Measurements from ENCODE around the gene USP12.
"Not testable (repeated sequence)": the region's sequence is repeated elsewhere in the genome, so short reads cannot be mapped to it uniquely, and the experiment has no call there.

Gene USP12, protein sequence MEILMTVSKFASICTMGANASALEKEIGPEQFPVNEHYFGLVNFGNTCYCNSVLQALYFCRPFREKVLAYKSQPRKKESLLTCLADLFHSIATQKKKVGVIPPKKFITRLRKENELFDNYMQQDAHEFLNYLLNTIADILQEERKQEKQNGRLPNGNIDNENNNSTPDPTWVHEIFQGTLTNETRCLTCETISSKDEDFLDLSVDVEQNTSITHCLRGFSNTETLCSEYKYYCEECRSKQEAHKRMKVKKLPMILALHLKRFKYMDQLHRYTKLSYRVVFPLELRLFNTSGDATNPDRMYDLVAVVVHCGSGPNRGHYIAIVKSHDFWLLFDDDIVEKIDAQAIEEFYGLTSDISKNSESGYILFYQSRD

DNA sequence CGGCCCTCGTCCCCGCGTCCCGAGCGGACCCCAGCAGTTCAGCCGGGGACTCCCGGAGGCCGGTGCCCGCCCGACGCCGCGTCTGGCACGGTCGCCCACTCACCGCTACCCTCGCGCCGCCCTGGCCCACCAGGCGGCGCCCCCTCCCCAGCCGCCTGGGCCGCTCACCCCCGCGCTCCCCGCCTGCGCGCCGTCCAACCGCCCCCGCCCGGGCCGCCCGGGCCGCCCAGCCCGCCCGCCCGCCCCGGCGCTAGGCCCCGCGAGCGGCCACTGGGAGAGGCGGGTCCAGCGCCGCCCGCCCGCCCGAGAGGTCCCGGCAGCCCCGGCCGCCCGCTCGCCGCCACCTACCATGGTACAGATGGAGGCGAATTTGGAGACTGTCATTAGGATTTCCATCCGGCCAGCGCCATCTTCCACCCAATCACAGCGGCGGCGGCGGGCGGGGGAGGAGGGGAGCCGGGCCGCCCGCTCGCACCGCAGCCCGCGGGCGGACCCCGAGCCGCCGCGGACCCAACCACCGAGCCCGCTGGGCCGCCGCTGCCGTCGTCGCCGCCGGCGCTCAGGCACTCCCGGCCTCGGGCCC is at the start of gene USP12:
Gene USP12 (minus strand): TSS at position 568 of the 583 bp plus-strand sequence. CDS start 172 bp downstream, at position 396.
- DNase-seq = peak; percentile 46 to 59

DNA sequence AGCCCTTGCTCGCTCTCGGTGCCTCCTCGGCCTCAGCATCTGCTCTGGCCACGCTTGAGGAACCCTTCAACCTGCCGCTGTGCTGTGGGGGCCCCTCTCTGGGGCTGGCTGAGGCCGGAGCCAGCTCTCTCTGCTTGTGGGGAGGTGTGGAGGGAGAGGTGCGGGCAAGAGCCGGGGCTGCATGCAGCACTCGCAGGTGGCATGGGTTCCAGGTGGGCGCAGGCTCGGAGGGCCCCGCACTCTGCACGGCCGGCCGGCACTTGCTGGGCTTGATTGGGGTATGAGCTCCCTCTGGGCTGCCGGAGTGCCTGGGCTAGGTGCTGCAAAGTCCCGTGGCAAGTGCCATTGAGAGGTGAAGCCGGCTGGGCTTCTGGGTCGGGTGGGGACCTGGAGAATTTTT is 48.0 kb upstream of the USP12 start:
- DNase-seq = no peak

DNA sequence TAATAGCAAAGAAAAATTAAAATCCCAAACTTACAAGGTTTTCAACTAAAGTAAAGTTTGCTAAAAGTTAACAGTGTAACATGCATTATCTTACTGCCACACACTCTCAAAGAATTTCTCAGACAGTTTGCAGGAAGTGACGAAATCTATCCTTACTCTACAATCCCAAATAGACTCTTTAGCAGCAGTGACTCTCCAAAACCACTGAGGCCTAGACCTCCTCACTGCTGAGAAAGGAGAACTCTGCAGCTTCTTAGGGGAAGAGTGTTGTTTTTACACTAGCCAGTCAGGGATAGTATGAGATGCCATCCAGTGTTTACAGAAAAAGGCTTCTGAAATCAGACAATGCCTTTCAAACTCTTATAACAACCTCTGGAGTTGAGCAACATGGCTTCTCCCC is 47.2 kb upstream of the USP12 start:
- peak; percentile 45 to 51 for DNase-seq

DNA sequence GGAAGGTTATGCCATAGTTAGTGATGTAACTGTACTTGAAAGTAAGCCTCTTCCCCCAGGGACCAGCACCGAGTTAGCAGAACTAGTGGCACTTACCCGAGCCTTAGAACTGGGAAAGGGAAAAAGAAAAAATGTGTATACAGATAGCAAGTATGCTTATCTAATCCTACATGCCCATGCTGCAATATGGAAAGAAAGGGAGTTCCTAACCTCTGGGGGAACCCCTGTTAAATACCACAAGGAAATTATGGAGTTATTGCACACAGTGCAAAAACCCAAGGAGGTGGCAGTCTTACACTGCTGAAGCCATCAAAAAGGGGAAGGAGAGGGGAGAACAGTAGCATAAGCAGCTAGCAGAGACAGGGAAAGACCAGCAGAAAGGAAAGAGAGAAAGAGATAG is 46.2 kb upstream of the USP12 start:
- peak; percentile 63 to 83 for DNase-seq

GRCh38 chr13:27213386-27213785 is 41.8 kb upstream of the USP12 start:
- DNase-seq = not testable (repeated sequence)

- no peak for DNase-seq
Observed at GRCh38 chr13:27211771-27212364, 40.3 kb upstream of the USP12 start.

GRCh38 chr13:27211271-27211670 is 39.7 kb upstream of the USP12 start:
- DNase-seq = no peak

DNA sequence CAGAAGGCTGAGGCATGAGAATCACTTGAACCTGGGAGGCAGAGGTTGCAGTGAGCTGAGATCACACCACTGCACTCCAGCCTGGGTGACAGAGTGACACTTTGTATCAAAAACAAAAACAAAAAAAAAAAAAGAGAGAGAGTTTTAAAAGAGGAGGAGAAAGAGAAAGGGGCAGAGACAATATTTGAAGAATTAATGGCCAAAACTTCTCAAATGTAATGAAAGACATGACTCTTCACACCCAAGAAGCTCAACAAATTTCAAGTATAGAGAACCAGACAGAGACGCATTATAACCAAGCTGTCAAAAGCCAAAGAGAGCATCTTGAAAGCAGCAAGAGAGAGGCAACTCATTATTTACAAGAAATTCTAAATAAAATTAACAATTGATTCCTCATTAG is 36.9 kb upstream of the USP12 start:
- DNase-seq = no peak

DNA sequence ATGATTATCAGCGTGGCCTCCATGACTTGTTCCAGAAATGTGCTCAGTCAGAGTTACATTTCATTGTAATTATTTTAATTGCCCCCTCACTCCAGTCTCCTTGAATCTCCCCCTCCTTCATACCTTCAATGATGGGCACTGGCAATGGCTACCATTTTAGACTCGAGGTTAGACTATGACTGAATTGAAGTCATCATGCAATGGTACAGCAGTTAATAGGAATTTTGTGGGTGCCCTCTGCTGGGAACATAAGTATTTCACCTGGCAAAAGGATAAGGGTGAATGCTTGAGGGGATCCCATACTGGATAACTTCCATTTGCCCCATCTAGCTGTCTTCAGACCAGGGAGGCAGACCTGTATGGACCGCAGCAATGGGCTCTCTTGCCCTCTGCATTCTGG is 32.2 kb upstream of the USP12 start:
- DNase-seq = no peak

DNA sequence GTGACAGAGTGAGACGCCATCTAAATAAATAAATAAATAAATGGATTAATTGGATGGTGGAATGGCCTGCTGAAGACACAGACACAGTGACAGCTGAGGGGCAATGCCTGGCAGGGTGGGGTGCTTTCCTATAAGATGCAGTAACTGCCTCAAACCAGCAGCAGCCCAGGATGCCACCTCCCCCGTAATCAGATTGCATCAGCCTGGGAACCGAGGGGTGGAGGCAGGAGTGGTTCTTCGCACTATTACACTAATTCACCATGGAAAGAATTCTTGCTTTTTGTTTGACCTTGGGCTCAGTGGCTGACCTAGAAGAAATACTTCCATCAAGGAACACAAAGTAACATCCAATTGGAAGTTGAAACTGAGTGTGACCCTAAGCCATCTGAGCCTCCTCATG is 31.6 kb upstream of the USP12 start:
- no peak for DNase-seq

- no peak for DNase-seq
Observed at GRCh38 chr13:27201661-27202060, 30.1 kb upstream of the USP12 start.

DNA sequence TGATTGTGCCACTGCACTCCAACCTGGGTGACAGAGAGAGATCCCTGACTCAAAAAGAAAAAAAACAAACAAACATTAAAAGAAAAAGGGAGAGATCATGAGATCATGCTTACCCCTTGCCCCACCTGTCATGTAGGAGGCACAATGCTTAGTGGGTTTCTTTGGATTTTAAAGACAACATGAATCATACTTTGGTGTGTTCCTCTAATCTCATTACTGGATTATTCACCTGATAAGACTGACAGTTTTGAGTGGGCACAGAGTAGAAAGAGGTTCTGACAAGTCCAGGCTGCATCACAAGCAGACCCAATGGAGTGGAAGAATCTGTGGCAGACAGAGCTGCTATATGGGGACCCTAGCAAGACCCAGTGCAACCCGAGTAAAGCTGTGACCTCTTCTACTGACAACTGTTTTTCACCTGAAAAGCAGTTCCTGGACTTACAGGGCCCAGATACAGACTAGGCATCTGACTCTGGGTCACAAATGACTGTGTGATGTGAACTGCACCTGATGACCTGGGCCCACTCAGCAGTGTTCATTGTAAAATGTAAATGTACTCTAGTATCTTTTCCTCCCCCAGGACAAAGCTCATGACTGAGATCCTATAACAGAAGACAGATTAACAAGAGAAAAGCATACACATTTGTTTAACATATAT is 28.9 kb upstream of the USP12 start:
- no peak for DNase-seq

DNA sequence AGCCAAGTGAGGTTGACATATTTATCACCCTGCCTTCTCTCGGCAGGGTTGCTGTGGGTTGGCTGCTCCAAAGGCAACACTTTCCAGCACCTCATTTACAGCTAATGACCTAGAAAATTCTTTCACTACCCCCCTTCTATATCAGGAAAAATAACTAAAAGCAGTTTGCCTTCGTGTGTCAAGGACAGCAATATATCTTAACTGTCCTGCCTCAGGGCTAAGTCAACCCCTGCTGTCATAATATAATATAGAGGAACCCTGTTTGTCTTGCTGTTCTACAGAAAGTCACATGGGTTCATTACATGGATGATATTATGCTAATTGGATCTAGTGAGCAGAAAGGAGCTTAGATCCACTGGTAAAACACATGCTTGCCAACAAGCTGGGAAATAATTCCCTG is 28.1 kb upstream of the USP12 start:
- no peak for DNase-seq

DNA sequence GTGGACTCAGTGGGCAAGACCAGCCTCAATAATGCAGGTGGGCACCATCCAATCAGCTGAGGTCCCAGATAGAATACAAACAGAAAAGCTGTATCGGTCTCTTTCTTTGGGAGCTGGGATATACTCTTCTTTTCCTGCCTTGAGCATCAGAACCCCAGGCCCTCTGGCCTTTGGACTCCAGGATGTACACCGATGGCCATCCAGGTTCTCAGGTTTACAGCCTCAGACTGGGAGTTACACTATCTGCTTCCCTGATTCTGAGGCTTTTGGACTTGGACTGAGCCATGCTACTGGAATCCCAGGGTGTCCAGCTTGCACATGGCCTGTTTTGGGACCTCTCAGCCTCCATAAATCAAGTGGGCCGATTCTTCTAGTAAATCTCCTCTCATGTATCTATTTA is 27.6 kb upstream of the USP12 start:
- DNase-seq = no peak

DNA sequence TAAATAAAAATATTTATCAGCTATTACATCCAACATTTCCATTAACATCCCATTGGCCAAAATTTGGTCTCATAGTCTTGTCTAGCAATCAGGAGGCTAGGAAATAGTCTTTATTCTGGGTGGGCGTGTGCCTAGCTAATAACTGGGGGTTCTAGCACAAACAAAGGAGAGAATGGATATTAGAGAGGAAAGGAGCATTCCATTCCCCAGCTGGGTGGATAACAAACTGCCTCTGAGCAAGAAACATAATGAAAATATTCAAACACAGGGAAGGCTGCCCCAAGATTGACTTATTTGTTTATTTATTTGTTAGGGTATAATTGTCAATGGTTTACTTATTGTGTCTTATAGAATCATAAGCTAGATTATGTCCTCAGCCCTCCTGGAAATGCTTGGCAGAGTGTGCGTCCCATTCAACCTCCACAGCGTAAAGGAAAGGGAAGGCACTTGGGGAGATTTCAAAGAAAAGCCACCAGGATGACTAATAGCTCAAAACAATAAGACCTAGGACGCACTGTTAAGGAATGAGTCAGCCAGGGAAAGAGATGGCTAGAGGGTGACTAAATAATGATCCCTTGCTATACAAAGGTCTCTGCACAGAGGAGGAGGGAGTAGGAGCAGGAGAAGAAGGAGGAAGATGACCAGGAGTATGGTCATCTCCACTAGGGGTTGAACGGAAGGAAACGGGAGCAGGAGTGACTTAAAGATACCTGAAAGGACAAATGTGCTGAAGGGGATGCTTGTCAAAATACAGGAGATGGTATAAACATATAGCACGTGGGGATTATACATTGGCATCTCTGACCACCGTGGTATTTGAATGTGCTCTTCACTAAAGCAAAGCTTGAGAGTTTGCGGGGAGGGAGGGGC is 23.5 kb upstream of the USP12 start:
- DNase-seq = peak; percentile 84 to 98

DNA sequence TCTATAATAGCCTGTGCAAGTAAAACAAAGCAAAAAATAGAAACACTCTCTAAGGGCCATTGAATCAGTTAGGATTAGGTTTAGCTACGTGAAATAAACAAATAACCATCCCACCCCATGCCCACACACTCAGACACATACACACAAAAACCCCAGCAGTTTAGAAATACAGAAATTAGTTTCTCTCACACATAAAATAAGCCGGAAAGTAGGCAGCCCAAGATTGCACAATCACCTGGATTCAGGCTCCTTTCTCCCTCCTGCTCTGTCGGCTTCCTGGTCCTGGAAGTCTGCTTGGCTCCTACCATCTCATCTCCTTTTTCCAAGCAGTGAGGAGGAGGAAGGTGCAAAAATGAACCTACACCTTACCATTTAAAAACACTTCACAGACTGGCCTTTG is 22.6 kb upstream of the USP12 start:
- DNase-seq = peak; percentile 73 to 92

DNA sequence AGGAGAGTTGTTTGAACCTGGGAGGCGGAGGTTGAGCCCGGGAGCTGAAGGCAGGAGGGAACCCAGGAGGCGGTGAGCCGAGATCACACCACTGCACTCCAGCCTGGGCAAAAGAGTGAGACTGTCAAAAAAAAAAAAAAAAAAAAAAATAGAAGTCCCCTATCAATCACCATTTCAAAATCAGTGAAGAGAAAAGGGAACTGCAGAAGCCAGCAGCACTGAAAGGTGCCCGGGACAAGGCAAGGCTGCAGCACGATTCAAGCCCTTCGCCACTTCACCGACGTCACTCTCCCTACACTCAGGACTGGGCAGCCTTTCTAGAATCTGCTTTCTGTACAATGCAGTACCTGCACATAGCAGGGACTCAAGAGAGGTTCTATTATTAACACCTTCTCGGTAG is 21.9 kb upstream of the USP12 start:
- DNase-seq = peak in 1 of 2 donors; percentile 65

DNA sequence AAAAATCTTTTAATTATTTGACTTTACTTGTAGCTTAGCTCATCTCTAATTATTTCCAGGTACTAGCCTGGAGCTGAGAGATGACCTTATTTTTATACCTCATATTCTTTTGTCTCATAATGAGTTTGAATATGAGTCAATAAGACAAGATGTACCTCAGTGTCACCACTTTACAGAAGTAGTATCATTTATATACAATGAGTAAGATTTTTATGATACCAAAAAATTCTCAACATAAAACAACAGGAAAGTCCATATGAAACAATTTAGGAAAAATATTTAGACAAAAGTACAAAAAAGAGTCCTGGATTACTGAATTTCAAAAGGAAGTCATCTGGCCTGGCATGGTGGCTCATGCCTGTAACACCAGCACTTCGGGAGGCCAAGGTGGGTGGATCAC is 21.4 kb upstream of the USP12 start:
- peak in 1 of 2 donors; percentile 52 for DNase-seq

- DNase-seq = peak; percentile 73 to 94
Observed at GRCh38 chr13:27192367-27192766, 20.8 kb upstream of the USP12 start.

GRCh38 chr13:27189192-27189591 is 17.6 kb upstream of the USP12 start:
- DNase-seq = no peak

DNA sequence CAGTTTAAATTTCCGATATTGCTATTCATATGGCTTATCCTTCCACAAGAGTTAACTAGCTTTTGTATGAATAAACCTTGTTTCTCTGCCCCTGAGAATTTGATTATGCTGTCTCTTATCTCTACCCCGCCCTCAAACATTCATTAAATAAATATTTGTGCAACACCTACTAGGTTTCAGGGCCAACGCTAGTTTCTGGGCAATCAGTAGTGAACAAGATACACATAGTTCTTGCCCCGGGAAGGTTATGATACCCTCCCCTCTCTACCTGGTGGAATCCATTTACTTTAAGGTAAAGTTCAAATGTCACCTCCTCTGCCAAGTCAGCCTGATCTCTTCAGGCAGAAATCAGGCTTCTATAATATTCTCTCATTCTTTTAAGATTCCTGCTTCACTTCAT is 16.6 kb upstream of the USP12 start:
- no peak for DNase-seq

GRCh38 chr13:27186295-27186694 is 14.7 kb upstream of the USP12 start:
- DNase-seq = no peak
